ENCODE measurements around the gene CDH20.

CDH20 gene

DNA sequence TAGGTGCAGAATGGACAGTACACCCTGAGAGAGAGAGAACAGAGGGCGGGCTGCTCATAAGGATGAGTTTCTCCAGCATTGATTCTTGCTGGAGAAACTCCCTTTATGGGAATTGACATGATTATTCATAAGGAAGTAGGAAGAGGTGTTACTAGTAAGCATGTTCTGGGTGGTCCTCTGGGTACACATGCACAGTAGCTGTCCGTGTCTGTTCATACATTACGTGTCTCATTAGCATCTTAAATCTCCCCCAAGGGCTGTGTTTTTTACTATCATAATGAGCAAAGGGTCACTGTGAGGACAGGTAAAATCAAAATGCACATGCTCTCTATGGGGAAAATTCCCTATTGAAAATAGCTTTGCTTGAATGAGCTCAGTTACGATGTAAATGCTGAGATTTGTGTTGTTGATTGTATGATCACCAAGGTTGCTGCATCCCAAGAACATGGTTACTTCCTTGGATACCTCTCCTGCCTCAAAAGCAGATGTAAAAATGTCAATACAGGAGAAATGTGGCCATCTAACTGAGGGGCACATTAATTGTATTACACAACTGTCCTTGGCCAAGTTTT is 238.9 kb downstream of the CDH20 start:
- no peak for DNase-seq (ENCODE audit: low spot score)
- no peak for FAIRE-seq

DNA sequence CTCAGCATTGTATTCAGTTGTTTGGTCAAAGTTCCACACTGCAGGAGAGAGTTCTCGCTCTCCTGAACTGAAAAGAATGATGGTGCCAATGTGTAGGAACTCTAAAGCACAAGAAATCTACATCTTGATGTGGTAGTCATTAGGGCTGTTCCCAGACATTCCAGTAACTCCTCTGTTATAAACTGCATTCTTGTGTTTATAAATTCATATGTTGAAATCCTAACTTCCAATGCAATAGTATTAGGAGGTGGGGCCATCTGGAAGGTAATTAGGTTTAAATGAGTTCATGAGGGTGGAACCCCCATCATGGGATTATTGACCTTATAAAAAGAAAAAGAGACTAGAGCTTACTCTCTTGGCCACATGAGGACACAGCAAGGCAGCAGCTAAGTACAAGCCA is 239.6 kb downstream of the CDH20 start:
- DNase-seq (ENCODE audit: low spot score) (no peak), FAIRE-seq (no peak)

DNA sequence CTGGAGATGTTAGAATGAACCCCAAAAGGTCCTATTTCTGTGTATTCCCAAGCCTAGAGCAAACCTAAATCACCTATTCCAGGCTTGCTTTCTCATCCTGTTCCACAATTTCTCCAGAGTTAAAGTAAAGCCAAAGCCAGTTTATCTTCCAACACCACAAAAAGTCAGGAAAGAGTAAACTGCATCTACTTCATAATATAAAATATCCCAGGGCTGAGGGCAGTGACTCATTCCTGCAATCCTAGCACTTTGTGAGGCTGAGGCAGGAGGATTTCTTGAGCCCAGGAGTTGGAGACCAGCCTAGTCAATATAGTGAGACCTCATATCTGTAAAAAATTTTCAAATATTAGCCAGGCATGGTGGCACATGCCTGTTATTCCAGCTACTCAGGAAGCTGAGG is 241.4 kb downstream of the CDH20 start:
- DNase-seq (ENCODE audit: low spot score) (no peak), FAIRE-seq (no peak)

DNA sequence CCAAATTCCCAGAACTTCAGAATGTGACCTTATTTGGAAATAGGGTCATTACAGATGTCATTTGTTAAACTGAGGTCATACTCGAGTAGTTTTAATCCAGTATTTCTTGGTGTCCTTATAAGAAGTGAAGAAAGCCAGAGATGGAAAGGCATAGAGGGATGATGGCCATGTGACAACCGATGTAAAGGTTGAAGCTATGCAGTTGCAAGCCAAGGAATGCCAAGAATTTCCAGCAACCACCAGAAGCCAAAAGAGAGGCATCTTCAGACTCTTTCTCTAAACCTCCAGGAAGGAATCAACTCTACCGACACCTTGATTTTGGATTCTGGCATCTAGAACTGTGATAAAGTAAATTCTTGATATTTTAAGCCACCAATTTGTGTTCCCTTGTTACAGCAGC is 242.2 kb downstream of the CDH20 start:
- DNase-seq (ENCODE audit: low spot score), result no peak
- no peak for FAIRE-seq

DNA sequence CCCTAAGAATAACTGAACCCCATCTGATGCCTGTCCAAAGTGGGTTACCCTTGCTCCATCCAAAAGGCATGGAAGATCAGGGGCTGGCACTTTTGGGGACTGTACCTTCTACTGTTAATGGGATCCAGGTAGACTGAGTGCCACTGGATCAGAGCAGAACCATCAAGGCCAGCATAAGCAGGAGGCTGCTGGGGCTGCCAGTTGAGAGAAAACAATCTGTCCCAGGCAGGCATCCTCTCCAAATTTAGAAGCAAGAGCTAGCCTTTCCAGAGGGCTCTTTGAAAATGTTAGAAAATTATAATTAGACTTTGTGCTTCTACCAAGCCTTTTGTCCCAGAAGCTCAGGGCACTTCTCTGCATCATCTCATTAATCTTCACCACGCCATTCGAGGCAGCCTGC is 245.6 kb downstream of the CDH20 start:
- FAIRE-seq (no peak), DNase-seq (ENCODE audit: low spot score) (no peak)

DNA sequence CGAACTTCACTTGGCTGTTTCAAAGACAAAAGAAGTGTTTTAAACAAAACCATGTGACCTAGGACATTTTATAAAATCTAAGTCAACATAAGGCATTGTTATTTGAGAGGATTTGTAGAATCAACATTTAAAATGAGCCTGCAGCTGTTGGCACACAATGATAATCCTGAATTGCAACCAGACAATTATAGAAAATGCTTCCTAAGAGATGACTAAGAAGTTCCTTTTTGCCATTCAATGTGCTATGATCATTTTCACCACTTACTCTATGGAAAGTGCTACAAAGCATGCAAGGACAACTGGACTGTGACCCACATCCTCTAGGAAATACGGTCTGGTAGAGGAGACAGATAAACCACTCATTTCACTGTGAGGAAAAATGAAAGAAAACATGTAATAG is 246.4 kb downstream of the CDH20 start:
- no peak for FAIRE-seq
- DNase-seq (ENCODE audit: low spot score), result no peak

DNA sequence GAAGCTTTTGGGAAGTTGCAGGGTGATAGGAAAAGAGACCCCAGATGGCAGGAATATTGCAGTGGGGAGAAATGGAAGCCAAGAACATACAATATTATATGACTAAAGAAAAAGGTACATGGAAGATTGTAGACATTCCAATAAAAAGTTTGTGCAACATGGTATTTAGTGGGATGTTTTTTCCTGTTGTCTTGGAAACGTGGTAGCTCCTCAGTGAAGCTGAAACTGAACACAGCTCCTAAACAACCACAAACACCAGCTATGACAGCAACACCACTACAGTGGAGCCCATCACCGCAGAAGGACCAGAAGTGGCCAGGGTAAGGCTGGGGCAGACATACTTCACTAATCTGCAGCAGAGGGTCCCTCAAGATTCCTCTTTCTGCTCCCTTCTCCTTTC is 246.8 kb downstream of the CDH20 start:
- FAIRE-seq, result no peak
- DNase-seq (ENCODE audit: low spot score), result no peak

DNA sequence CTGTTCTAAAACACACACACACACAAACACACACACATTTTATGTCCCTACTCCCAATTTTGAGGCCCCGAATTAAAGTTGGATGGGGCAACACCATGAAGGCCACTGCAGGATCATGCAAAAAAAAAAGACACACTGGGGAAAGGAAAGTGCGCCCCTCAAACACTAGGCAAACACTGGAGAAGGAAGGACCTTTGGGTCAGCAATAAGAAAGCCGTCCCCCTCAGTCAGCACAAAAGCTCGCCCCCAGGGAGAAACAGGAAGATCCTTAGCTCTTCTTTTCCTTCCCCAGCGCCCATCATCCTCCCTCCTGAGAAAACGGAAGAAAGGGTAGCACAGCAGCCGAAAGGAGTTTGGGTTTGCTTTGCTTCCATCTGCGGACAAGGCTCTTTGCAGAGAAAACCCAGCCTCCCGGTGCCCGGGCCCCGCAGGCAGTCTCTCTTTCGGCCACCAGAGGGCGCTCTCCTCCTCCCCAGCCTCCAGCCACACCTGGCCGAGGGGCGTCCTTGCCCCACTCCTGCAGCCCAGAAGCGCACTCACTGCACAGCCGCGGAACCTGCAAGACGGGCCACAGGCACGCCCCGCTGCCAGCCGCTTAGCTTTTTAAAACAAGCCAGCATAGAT is 248.5 kb downstream of the CDH20 start:
- DNase-seq (ENCODE audit: low spot score) (peak; percentile 77), FAIRE-seq (no peak)

DNA sequence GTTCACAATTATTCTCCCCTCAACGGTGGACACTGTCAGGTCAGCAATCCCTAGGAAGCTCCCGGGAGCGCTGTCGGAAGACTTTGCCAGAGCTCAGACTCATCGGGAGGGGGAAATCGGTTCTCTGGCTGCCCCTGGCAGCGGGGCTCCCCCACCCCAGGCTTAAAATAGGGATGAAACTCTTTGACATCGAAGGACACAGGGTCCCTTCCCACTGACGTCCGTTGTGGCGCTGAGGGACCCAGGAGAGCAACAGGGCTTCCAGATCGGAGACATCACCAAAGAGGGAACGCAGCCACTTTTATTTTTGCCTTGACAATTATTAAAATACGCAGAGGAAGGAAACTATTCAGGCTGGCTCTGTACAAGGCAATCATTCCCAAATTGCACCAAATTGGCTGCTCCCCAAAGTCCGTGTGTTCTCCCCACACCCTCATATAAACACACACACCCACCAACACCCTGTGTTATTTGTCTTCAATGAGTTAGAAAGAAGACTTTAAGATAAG is 249.0 kb downstream of the CDH20 start:
- no peak for FAIRE-seq
- no peak for DNase-seq (ENCODE audit: low spot score)

DNA sequence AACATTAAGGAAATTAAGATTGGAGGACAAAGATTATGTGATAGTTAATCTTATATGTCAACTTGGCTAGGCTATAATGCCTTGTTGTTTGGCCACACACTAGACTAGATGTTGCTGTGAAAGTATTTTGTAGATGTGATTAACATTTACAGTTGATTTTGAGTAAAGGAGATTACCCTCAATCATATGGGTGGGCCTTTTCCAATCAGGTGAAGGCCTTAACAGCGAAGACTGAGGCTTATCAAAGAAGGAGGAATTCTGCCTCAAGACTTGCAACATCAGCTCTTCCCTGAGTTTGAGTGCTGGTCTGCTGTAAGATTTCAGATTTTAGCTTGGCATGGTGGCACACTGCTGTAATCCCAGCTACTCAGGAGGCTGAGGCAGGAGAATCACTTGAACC is 250.3 kb downstream of the CDH20 start:
- FAIRE-seq (no peak), DNase-seq (ENCODE audit: low spot score) (no peak)

DNA sequence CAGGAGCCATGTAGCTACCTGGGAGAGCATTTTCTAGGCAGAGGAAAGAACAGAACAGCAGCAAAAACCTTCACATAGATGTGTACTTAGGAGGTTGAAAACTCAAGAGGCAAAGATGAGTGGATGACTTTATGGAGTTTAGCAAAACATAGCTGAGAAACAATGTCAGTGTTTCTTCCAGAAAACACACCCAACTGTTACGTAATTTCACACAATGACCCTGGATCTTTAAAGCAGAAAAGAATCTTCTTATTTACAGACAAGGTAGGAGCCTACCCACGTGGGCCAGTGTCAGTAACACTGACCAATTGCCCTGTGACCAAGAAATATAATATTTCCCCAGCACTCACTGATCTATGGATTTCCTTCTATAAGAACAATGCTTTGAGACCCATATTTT is 254.6 kb downstream of the CDH20 start:
- FAIRE-seq, result no peak
- DNase-seq (ENCODE audit: low spot score), result no peak

DNA sequence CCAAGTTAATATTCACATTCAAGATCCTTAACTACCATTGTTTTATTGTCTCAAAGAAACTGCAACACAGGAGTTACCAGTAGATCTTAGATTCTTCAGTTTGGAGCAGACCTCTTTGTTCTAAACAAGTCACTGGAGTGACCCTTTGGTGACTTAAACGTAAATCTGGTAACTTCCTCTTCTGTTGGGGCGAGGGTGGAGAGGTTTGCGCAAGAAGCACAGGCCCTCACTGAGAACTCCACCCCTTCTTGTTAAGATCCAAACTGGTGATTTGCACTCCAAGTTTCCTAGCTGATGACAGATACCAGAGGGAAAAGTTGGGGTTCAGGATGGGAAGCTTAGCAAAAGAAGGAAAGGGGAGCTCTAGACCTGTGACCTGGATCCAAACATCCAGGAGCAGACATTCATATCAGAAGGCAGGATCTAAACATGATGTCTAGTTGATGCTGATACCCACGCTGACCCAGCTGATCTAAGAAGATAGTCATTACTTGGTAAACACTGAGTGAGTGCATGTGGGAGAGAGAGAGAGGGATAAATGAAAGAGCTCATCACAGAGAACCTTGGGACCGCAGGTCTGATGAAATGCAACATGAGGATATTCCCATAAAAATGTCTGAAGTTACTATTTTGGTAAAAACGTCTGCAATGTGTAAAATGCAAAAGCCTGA is 256.0 kb downstream of the CDH20 start:
- DNase-seq (ENCODE audit: low spot score) (no peak), FAIRE-seq (no peak)

DNA sequence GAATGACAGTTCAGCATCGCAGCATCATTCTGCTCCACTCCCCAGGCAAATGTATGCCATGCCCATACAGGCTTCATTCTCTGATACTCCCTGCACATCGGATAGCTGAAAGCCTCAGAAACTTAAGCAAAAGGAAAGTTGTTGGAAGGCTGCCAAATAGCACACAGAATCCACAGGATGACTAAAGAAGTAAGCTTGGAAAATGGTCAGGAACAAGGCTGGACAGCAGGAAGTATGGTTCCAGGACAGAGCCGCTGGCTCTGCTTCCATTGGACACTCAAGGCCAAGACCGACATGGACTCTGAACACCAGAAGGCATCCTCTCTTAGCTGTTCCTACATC is 256.5 kb downstream of the CDH20 start:
- FAIRE-seq (no peak), DNase-seq (ENCODE audit: low spot score) (no peak)

DNA sequence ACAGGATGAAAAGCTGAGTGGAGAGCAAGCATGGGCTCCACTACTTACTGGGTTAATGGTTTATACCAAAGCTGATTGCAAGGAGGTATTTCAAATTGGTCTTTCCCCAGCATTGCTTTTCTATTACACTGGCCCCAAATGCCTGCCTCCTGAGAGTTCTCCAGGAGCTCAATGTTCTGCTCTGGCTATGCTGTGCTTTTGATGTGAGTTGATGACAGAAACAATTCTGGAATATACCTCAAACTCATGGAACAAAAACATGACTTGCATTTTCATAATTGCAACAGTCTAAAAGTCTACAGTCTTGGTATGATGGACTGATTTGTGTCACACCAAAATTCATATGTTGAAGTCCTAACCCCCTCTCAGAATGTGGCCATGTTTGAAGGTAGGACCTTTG is 258.0 kb downstream of the CDH20 start:
- FAIRE-seq, result no peak
- no peak for DNase-seq (ENCODE audit: low spot score)

DNA sequence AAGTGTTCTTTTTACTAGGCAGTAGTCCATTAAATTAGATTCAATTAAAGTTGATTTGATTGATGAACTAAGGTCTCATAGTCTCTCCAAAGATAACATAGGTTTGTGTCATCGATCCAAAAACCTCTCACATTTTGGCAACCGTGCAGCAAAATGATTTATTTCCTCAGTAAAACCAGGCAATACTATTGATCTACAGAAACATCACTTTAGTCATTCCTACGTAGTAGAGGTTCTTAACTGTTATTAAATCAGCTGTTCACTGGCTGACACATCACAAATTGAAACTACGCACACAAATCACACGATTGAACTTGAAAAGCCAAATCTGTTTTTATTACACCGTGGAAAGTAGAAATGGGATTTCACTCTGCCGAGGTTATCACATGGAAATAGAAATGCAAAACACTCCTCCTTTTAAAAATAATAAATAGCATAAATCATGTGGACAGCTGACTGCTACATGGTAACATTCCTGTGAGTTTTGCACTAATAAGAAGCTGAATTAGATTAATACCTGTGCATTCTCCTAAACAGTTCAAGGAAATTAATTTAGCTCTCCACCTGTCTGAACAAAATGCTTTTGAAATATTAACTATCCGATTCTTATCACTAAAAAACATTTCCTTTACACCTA is 262.5 kb downstream of the CDH20 start:
- no peak for FAIRE-seq
- no peak for DNase-seq (ENCODE audit: low spot score)

DNA sequence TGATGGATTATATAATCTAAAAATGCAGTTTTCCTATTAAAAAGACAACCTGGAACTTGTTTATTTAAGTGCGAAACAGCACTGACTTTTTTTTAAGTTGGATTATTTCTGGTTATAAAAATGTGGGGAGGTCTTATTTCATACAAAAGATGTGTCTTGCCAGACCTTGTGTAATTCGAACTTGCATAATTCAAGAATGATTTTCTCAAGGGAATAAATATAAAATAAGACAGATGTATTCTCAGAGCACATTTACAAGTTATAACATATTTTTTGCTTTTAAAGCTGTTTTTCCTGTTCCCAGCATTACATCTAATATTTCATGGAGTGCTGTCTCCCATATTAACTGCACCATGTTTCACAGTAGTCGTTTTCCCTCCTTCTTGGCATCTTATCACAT is 263.1 kb downstream of the CDH20 start:
- FAIRE-seq (no peak), DNase-seq (ENCODE audit: low spot score) (no peak)

DNA sequence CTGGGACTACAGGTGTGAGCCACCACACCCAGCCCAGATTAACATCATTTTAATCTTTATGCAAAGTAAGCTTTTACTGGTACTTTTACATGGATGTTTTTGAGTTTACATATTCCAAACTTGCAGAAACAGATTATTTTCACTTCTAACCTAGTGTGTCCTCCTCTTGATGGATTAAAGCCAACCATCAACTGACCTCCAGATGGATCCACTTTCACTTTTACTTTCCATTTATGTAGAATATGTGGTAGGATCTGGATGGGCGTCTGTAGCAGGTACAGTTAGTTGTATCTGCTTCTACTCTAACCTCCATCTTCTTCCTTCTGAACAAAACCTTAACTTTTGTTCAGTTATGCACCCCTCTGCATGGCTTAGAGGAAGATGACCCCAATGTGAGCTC is 264.1 kb downstream of the CDH20 start:
- DNase-seq (ENCODE audit: low spot score), result no peak
- no peak for FAIRE-seq

DNA sequence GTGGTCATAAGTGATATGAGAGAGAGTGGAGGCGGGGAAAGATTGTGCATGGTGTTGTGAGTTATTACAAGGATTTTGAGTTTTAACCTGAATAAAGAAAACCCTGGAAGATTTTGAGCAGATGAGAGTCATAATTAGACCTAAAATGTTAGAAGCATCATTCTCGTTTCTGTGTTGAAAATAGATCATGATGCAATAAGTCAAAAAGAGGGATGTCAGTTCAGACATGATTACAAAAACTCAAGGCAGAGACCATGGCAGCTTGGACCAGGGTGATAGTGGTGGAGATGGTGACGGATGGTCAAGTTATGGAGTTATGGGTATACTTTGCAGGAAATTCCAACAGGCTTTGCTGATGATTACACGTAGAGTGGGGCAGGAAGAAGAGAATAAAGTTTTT is 267.2 kb downstream of the CDH20 start:
- no peak for FAIRE-seq
- no peak for DNase-seq (ENCODE audit: low spot score)

DNA sequence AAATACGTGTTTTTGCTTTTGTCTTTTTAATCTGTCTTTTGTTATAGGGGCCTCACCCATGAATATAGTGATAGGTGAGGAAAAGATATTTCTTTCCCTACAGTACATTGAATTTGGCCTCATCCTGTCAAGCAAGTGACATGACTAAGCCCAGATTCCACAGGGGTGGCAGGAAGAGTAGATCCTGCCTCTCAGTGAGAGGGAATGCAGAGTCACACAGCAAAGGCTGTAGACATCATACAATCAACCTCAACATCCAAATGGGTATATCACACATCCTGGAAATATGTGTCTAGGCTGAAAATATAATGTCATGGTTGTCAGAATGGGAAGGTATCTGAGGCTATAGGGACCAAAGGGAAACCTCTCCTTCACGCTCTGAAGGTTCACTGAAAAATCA is 269.6 kb downstream of the CDH20 start:
- DNase-seq (ENCODE audit: low spot score) (peak; percentile 11), FAIRE-seq (no peak)

Data from urothelium cell line (cell line).